ENCODE results near the gene RBFOX1. TPM values are rescaled to one million over a fixed set of nuclear protein-coding genes. Genes with fewer than 3 reads are reported as not detected.

The RBFOX1 gene
- total RNA-seq, 1 experiment from 2014 or later: not detected

GRCh38 chr16:7583396-7583795 lies 250.8 kb downstream of the RBFOX1 start:
- no peaks in the 10 kb centered on the region for H3K9me2 ChIP-seq (ENCODE audit: insufficient read depth)
- no peak overlapping the region for H3K27ac ChIP-seq (ENCODE audit: low read depth, low read length)
- ChIA-PET CTCF (no interaction called here), RAD21 (ENCODE audit: low non-redundant PET in 1 of 2, low total read pairs in 2 of 2, uncharacterized antibody in 2 of 2, unreplicated experiment in 2 of 2) (no interaction called here), POLR2A (no interaction called here)
- no peak for TF ChIP-seq ZBTB33 (IDR thresholded peaks at IDR 0.05; ENCODE audit: extremely low read depth, insufficient replicate concordance, low read length)
- TF ChIP-seq, protein P1, sequence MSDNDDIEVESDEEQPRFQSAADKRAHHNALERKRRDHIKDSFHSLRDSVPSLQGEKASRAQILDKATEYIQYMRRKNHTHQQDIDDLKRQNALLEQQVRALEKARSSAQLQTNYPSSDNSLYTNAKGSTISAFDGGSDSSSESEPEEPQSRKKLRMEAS (IDR thresholded peaks at IDR 0.05): no peak
- TF ChIP-seq JUND (IDR thresholded peaks at IDR 0.05): no peak
- TF ChIP-seq SP1 (IDR thresholded peaks at IDR 0.05; ENCODE audit: low read depth): no peak
- TF ChIP-seq TCF7L2 (IDR thresholded peaks at IDR 0.05; ENCODE audit: borderline replicate concordance, extremely low read depth, insufficient read depth, insufficient read length): no peak
- TF ChIP-seq EGR1 (IDR thresholded peaks at IDR 0.05; ENCODE audit: low read depth): no peak
- no peak for TF ChIP-seq ATF3 (IDR thresholded peaks at IDR 0.05)
- TF ChIP-seq ZNF274 (IDR thresholded peaks at IDR 0.05; ENCODE audit: low read depth, low read length): no peak
- TF ChIP-seq, protein P2, sequence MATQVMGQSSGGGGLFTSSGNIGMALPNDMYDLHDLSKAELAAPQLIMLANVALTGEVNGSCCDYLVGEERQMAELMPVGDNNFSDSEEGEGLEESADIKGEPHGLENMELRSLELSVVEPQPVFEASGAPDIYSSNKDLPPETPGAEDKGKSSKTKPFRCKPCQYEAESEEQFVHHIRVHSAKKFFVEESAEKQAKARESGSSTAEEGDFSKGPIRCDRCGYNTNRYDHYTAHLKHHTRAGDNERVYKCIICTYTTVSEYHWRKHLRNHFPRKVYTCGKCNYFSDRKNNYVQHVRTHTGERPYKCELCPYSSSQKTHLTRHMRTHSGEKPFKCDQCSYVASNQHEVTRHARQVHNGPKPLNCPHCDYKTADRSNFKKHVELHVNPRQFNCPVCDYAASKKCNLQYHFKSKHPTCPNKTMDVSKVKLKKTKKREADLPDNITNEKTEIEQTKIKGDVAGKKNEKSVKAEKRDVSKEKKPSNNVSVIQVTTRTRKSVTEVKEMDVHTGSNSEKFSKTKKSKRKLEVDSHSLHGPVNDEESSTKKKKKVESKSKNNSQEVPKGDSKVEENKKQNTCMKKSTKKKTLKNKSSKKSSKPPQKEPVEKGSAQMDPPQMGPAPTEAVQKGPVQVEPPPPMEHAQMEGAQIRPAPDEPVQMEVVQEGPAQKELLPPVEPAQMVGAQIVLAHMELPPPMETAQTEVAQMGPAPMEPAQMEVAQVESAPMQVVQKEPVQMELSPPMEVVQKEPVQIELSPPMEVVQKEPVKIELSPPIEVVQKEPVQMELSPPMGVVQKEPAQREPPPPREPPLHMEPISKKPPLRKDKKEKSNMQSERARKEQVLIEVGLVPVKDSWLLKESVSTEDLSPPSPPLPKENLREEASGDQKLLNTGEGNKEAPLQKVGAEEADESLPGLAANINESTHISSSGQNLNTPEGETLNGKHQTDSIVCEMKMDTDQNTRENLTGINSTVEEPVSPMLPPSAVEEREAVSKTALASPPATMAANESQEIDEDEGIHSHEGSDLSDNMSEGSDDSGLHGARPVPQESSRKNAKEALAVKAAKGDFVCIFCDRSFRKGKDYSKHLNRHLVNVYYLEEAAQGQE (IDR thresholded peaks at IDR 0.05; ENCODE audit: low read depth): no peak
- TF ChIP-seq POLR2AphosphoS5 (IDR thresholded peaks at IDR 0.05; ENCODE audit: low read depth, low read length): no peak
- no peak for TF ChIP-seq SIN3A (IDR thresholded peaks at IDR 0.05; ENCODE audit: low read depth)
- TF ChIP-seq SRF (IDR thresholded peaks at IDR 0.05; ENCODE audit: low read depth): no peak
- TF ChIP-seq ELF1 (IDR thresholded peaks at IDR 0.05; ENCODE audit: borderline replicate concordance, low read depth): no peak
- no peak for TF ChIP-seq CBX3 (IDR thresholded peaks at IDR 0.05; ENCODE audit: low read depth)
- TF ChIP-seq EZH2 (IDR thresholded peaks at IDR 0.05): no peak
- TF ChIP-seq FOSL1 (IDR thresholded peaks at IDR 0.05; ENCODE audit: low read depth): no peak
- TF ChIP-seq ZFX (IDR thresholded peaks at IDR 0.05): no peak
- TF ChIP-seq RAD21 (IDR thresholded peaks at IDR 0.05; ENCODE audit: low read depth): no peak
- TF ChIP-seq POLR2A (IDR thresholded peaks at IDR 0.05; ENCODE audit: borderline replicate concordance, extremely low read depth, insufficient read depth, insufficient read length): no peak
- DNase-seq (ENCODE audit: low read depth, low spot score) (no peak), ATAC-seq (no peak)
- intact Hi-C loops (cut with micrococcal nuclease): no loop called here
- H3K4me1 ChIP-seq (ENCODE audit: control insufficient read depth in 1 of 2, insufficient read depth in 2 of 2, low read length in 2 of 2): no peaks in the 10 kb centered on the region
- H3K4me2 ChIP-seq (ENCODE audit: low read length): no peak overlapping the region
- no peaks in the 10 kb centered on the region for H3K36me3 ChIP-seq (ENCODE audit: control insufficient read depth in 1 of 2, insufficient read depth in 2 of 2, low read length in 2 of 2)
- no peak overlapping the region for H2AFZ ChIP-seq (ENCODE audit: low read depth, low read length, poor library complexity, severe bottlenecking)
- no peaks in the 10 kb centered on the region for H3K79me2 ChIP-seq (ENCODE audit: insufficient read depth, low read length)
- no peaks in the 10 kb centered on the region for H3K27me3 ChIP-seq (ENCODE audit: insufficient read depth, low read length)
- H3K4me3 ChIP-seq (replicated peaks in 1 of 2; ENCODE audit: low read depth in 1 of 2, low read length in 2 of 2): no peak overlapping the region
- no peaks in the 10 kb centered on the region for H4K20me1 ChIP-seq (ENCODE audit: insufficient read depth)
- no TSS peak for BruUV-seq (replicated peaks)
- no peak overlapping the region for H3K9ac ChIP-seq (ENCODE audit: low read length)
- peaks cover 12 to 14% of the 10 kb centered on the region in 2 experiments; a peak in 2 of 4 replicates for H3K9me3 ChIP-seq (ENCODE audit: control insufficient read depth in 1 of 2, insufficient read depth in 1 of 2, low read depth in 1 of 2, low read length in 2 of 2)
